ENCODE data around the gene ASTN1.

The ASTN1 gene

GRCh38 chr1:176879784-176880620 is 284.5 kb downstream of the ASTN1 start:
- no peak for DNase-seq (ENCODE audit: low read depth)

DNA sequence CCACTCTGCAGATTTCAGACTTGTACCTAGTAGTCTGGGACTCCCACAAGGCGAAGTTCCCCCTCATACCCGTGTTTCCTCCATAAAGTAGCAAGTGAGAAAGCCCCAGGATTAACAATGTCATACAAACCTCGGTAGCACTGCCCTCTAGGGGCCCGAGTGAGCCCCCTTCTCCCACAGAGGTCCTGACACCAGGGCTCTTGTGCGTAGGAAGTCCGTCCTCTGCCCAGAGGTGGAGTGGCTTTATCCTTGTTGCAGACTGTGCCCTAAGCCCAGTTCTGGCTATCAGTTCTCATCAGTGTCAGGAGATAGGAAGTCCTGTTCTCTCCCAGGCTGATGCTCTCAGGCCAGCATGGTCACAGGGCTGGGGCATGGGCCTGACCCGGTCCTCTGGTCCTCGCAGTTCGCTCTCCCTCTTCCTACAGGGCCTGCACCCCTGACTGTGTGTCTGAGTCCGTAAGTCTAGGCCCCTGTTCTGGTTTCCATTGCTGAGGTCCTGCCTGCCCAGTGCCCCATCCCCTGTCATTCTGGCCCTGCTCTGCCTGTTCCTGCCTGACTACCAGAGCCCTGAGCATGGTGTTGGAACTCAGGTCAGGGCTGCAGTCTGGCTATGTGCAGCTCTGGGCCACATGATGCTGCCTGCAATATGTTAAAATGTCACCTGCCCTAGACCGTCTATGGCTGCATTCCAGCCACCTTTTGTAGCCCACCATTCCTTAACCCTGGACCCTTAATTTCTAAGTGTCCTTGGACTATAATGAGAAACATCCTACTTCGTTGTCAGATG is 285.6 kb downstream of the ASTN1 start:
- DNase-seq (ENCODE audit: low read depth), result no peak

DNA sequence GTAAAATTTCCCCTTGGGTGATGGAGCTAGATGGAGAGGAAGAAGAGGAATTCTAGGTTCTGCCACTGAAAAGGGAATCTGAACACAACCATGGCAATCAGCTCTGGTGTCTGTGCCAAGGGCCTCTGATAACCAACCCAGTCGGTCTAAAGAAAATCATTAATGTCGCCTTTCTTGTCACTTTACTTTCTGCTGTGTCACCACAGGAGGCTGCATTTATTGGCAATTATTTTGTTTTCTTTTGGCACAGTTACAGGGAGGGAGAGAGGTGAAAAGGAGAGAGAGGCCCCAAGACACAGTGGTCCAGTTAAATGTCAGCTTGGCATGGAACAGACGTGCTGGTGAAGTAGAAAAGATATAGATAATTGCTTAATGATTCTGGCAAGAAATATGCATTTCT is 287.0 kb downstream of the ASTN1 start:
- DNase-seq (ENCODE audit: low read depth), result no peak

DNA sequence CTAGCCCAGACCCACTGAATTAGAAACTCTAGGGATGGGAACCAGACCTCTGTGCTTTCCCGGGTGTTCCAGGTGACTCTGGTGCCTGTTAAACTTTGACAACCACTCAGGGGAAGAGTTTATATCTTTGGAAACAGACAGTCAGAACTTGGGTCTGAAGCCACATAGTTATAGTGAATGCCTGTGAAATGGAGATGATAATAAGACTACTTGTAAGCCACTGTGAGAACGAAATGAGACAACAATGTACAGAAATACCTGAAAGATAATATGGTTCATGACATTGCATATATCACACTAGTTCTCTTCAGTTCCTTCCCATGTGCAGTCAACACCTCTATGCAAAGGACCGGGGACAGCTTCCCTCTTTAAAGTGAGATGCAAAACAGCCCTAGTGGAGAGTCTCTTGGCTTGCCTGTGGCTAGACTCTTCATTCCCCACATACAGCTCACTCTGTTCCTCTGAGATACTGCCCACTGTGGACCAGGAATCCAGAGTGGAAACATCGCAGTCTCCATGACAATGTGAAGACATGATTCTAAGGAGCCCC is 287.5 kb downstream of the ASTN1 start:
- no peak for DNase-seq (ENCODE audit: low read depth)

DNA sequence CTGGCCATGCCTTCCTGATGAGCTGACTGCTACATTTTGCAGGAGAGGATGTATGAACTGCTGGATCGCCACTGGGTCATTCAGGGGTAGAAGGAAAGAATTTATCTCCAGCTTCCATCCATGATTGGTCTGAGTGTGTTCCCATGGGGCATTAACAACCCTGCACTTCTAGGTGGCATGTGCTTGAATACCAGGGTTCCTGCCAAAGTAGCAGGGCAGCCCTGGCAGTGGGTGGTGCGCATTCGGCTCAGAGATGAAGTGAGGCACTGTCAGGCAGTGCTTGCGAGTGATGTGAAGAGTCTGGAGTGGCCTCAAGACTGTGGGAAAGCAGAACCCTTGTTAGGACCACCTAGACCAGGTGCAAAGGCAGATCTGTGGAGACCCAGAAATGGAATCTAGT is 294.9 kb downstream of the ASTN1 start:
- no peak for DNase-seq (ENCODE audit: low read depth)

GRCh38 chr1:176866011-176866714 is 298.3 kb downstream of the ASTN1 start:
- no peak for DNase-seq (ENCODE audit: low read depth)

DNA sequence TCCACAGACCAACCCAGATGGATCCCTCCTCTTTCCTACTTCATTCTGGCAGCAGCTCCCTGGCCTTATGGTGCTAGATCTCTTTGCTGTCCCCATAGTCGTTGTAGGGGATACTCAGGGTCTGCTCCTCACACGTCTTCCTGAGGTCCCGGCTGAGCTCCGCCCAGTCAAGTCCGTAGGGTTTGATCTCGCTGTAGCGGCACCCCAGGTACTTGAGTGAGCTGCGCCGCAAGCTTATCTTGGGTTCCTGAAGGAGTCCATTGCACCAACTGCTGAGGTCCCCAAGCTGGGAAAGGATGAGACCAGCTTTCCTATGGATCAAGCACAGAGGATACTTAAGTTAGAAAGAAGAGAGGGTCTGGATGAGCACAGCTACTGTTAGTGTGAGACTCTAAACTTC is 300.3 kb downstream of the ASTN1 start:
- no peak for DNase-seq (ENCODE audit: low read depth)

DNA sequence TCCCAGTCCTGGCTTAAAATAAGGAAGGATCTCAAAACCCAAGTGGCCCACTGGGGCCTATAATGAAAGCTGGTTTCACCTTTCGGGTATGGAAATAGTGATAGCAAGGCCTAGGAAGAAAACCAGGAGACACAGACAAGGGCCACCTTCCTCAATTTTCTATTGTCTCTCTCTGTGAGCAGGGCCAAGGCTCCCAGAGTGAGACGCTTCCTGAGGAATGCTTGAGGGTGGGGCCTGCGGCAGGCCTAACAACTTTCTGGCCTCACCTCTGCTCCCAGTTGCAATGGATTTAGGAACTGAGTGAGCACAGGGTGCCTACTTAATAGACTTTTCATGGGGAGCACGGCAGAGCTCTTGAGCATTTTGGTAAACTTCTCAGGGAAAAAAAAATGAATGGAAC is 300.9 kb downstream of the ASTN1 start:
- no peak for DNase-seq (ENCODE audit: low read depth)

GRCh38 chr1:176858433-176858916 is 306.0 kb downstream of the ASTN1 start:
- no peak for DNase-seq (ENCODE audit: low read depth)

- DNase-seq (ENCODE audit: low read depth), result no peak
Observed at GRCh38 chr1:176857632-176858031, 306.9 kb downstream of the ASTN1 start.

- DNase-seq (ENCODE audit: low read depth), result no peak
Observed at GRCh38 chr1:176854758-176855745, 309.5 kb downstream of the ASTN1 start.

DNA sequence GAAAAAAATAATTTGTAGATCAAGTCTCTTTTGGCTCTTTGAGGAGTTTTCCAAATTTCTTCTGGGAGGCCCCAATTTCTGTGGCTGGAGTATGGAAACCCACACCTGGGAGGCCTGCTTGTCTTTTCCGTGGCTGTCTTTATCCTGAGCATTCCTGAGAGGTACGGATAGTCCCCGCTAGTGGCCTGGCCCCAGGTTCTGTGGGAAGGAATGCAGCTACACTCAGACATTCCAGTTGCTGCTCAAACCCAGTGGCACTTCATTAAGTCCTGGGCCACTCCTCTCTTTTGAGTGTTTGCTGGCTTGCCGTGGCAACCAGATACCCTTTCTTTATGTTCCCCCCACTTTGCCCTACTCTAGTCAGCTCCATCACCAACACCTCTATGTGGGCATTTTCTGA is 310.4 kb downstream of the ASTN1 start:
- DNase-seq (ENCODE audit: low read depth), result no peak

- DNase-seq (ENCODE audit: low read depth), result no peak
Observed at GRCh38 chr1:176853503-176853902, 311.0 kb downstream of the ASTN1 start.

- no peak for DNase-seq (ENCODE audit: low read depth)
Observed at GRCh38 chr1:176852124-176852523, 312.4 kb downstream of the ASTN1 start.

GRCh38 chr1:176850871-176851270 is 313.6 kb downstream of the ASTN1 start:
- DNase-seq (ENCODE audit: low read depth), result no peak

DNA sequence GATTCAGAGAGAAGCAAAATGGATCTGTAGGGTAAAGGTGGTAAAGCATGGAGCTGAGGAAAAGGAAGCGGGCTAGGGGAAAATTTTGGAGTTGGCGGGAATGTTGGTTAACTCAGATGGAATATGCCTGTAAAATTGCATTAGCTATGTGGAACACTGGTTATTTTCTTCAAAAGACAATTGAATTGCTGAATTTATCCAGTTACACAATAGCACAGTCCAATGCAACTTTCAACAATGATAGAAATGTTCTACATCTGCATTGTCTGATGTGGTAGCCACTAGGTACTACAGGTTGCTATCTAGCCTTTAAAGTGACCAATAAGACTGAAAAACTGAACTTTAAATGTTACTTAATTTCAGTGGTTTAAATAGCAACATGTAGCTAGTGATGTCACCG is 315.2 kb downstream of the ASTN1 start:
- no peak for DNase-seq (ENCODE audit: low read depth)

DNA sequence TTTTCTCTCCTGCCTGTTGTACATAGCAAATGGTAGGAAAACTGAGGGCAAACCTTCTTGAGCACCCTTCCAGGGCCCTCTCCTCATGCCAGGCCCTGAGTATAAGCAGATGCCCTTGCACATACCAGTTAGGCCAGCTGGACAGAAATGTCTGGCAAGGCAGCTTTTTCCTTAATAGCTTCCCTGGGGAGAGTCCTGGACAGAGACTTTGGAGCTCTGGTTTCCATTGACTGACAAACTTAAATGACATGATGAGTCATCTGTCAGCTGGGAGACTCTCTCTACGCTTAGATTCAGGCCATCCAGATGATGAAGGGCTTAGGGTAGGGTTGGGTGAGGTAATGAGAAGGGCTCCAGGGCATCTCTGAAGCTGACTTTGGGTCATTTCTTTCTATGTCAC is 317.5 kb downstream of the ASTN1 start:
- DNase-seq (ENCODE audit: low read depth), result no peak

GRCh38 chr1:176843352-176844297 is 320.9 kb downstream of the ASTN1 start:
- no peak for DNase-seq (ENCODE audit: low read depth)

DNA sequence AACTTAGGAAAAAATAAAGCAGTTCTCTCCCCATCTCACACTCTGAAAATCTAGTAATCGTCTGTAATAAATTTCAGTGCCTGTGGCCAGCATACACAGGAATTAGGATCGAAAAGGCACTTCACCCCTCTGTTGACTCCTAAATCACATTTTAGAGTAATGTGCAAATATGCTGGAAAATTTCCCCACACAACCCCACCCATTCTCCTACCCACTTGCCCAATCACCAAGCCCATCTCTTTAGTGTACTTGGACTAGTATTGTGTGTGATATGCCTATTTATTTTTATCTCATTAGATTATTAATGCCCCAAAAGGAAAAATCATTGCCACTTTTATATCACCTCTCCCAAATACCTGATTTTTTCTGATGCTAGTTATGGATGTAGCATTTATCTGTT is 323.3 kb downstream of the ASTN1 start:
- no peak for DNase-seq (ENCODE audit: low read depth)

DNA sequence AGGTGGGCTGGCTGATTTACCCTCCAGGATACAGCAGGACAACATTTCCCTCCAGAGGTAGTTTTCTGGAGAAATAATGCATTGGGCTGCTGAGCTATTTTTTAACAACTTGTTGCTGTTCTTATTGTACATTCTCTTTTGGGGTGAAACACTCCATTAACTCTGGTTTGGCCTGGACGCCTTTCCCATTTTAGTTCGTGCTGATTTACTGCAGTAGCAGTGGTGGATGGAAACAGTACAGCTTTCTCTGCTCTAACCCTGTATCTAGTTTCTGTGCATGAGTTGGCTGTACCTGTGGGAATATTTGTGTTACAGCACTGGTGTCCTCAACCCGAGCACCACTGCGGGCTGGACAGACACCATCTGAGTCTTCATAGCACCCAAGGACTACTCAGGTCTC is 325.3 kb downstream of the ASTN1 start:
- DNase-seq (ENCODE audit: low read depth), result no peak

All from amniotic epithelial cell (primary cell).